AG09309 (cell line): ENCODE measurements around the gene TRAM2.

Source experiments
- DNase-seq: peaks from one replicate; pipeline ENCODE4 v3.0.0-alpha.2; 2010; ENCODE audit warnings: low read depth
- H3K4me3 ChIP-seq: 2 replicates; pipeline ENCODE4 v1.5.1; 2011; ENCODE audit warnings: mild to moderate bottlenecking, low read depth, low read length, moderate library complexity; ENCODE audit not compliant: control insufficient read depth
- CTCF ChIP-seq: IDR thresholded peaks from 2 replicates; pipeline ENCODE4 v1.5.1; 2011; ENCODE audit warnings: mild to moderate bottlenecking, low read depth, low read length, inconsistent platforms; ENCODE audit not compliant: insufficient read depth, control insufficient read depth; ENCODE audit errors: missing control alignments

The TRAM2 gene

GRCh38 chr6:52511163-52511562 lies 65.7 kb downstream of the TRAM2 start:
- TF ChIP-seq CTCF: no peak
- no peak overlapping the region for H3K4me3 ChIP-seq
- no peak for DNase-seq

DNA sequence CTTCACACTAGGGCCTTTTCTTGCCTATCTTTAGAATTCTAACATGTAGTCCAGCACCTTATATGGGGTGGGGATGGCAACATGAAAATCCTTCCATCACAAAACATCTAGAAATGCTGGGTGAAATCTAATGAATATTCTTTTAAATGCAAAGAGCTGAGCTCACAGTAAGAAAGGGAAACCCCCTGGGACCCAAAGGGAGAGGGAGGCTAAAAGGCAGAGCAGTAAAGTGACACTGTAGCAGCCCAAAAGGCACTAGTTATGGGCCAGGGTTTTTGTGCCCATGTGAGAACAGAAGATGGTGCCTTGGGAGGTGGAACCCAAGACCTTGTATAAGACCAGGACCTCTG lies 66.7 kb downstream of the TRAM2 start:
- no peak overlapping the region for H3K4me3 ChIP-seq
- DNase-seq: no peak
- TF ChIP-seq CTCF: no peak

GRCh38 chr6:52509281-52510212 lies 67.3 kb downstream of the TRAM2 start:
- no peak for TF ChIP-seq CTCF
- H3K4me3 ChIP-seq: no peak overlapping the region
- no peak for DNase-seq

DNA sequence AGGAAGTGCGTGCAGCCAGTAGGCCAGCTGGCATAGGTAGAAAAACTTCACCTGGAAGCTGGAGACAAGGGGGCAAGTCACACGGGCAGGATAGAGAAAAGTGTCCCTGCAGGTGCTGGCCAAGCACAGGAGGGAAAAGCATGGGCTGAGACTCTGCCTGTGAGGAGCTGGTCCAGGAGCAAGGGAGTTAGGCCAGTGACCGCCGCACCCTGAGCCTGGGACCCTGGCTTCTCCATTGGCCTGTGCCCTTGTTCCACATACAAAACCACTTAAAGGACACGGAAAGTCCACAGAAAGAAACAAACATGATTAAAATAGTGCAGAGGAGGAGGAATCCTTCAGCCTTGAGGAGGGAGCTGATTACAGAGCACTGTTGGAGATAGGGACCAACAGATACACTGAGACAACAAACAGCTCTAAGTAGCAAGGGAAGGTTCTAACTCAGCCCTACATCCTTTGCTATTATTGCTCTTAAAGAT lies 68.6 kb downstream of the TRAM2 start:
- no peak overlapping the region for H3K4me3 ChIP-seq
- DNase-seq: no peak
- no peak for TF ChIP-seq CTCF

DNA sequence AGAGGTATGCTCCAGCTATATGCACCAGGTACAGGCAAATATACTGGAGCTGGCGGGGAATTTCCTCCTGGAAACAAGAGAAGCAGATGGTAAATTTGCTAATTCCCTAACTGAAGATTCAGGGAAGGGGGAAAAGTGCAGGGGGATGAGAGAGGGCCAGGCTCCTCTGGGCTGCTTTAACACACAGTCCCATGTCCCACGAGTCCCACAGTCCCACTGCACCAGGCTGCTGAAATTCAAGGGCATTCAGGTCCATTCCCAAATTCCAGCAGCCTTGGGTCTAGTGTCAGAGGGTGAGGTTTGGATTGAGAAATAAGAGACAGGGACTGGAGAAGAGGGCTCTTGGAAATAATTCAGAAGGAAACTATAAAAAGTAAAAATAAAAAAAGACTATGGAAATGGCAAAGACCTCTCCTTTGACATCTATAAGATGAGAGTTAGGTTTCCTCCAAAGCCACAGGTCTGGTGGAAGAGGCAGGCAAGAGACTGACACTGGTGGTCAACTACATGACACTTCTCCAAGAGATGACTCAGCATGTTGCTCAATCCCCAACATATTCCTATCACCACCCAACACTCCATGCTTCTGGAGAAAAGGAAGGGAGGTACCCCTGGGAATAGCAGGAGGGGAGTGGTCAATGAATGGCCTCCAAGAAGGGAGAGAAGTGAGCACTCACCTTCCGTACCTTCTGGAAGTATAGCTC lies 69.2 kb downstream of the TRAM2 start:
- DNase-seq: no peak
- no peak overlapping the region for H3K4me3 ChIP-seq
- no peak for TF ChIP-seq CTCF

DNA sequence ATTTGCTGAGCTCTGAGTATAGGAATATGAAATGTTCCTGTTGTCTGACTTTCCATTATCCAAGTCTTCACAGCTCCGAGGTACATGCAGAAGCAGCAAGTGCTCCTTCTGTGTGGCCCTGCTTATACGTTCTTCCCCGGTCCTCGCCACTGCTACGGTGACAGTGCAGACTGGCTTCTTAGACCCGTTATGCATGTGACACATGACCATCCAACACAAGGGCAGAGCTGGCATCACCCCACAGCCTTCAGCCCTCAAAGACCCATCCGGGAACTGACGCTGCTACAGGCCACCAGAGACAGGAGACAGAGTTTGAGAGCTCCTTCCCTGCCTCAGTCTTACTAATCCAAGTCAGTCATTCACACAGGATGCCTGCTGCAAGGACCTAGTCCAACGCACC lies 70.4 kb downstream of the TRAM2 start:
- H3K4me3 ChIP-seq: no peak overlapping the region
- no peak for TF ChIP-seq CTCF
- no peak for DNase-seq
